Measurements from ENCODE around the gene INPP1. TPM values are rescaled to one million over a fixed set of nuclear protein-coding genes. Genes with fewer than 3 reads are reported as not detected.

INPP1 gene
- total and polyA plus RNA-seq, 2 donors = 18.9 to 36.4 TPM

- peak in 8 of 9 donors; percentile 50 to 85 (median 55) for DNase-seq (ENCODE audit: low read depth in 6 of 9, low spot score in 9 of 9)
- Histone ChIP-seq H3K27me3 (ENCODE audit: control insufficient read depth in 2 of 2, insufficient read depth in 1 of 2, low read length in 1 of 2) (no peaks in the 10 kb centered on the region), H3K4me3 (ENCODE audit: low read length in 2 of 2) (no peak overlapping the region), H3K9me3 (ENCODE audit: control insufficient read depth in 2 of 2, insufficient read depth in 1 of 2, low read length in 1 of 2) (no peaks in the 10 kb centered on the region), H3K36me3 (ENCODE audit: control insufficient read depth in 2 of 2, insufficient read depth in 2 of 2, low read length in 1 of 2) (no peaks in the 10 kb centered on the region), H3K4me1 (ENCODE audit: control insufficient read depth in 2 of 2, insufficient read depth in 2 of 2, low read length in 2 of 2) (peaks cover 0 to 3% of the 10 kb centered on the region in 2 donors), H3K27ac (ENCODE audit: low read depth in 1 of 2, low read length in 1 of 2) (no peak overlapping the region)
- WGBS = 79% methylated on average over 1 of the region's 1 CpG
Observed at GRCh38 chr2:190382851-190383250, 39.5 kb downstream of the INPP1 start.

- WGBS = 97% methylated on average over 3 of the region's 3 CpGs
- Histone ChIP-seq H3K27me3 (ENCODE audit: control insufficient read depth in 2 of 2, insufficient read depth in 1 of 2, low read length in 1 of 2) (no peaks in the 10 kb centered on the region), H3K27ac (ENCODE audit: low read depth in 1 of 2, low read length in 1 of 2) (no peak overlapping the region), H3K4me3 (ENCODE audit: low read length in 2 of 2) (no peak overlapping the region), H3K36me3 (ENCODE audit: control insufficient read depth in 2 of 2, insufficient read depth in 2 of 2, low read length in 1 of 2) (no peaks in the 10 kb centered on the region), H3K4me1 (ENCODE audit: control insufficient read depth in 2 of 2, insufficient read depth in 2 of 2, low read length in 2 of 2) (peaks cover 0 to 3% of the 10 kb centered on the region in 2 donors), H3K9me3 (ENCODE audit: control insufficient read depth in 2 of 2, insufficient read depth in 1 of 2, low read length in 1 of 2) (no peaks in the 10 kb centered on the region)
- no peak for DNase-seq (ENCODE audit: low read depth in 6 of 9, low spot score in 9 of 9)
Observed at GRCh38 chr2:190387422-190387821, 44.0 kb downstream of the INPP1 start.

- WGBS = 96% methylated on average over 2 of the region's 2 CpGs
- H3K9me3 ChIP-seq (ENCODE audit: control insufficient read depth in 2 of 2, insufficient read depth in 1 of 2, low read length in 1 of 2) = no peaks in the 10 kb centered on the region
Observed at GRCh38 chr2:190396271-190396670, 52.9 kb downstream of the INPP1 start.

GRCh38 chr2:190402986-190403603 lies 59.7 kb downstream of the INPP1 start:
- Histone ChIP-seq H3K4me1 (ENCODE audit: control insufficient read depth in 2 of 2, insufficient read depth in 2 of 2, low read length in 2 of 2) (peaks cover 10 to 15% of the 10 kb centered on the region in 2 donors), H3K27ac (ENCODE audit: low read depth in 1 of 2, low read length in 1 of 2) (no peak overlapping the region), H3K36me3 (ENCODE audit: control insufficient read depth in 2 of 2, insufficient read depth in 2 of 2, low read length in 1 of 2) (no peaks in the 10 kb centered on the region), H3K9me3 (ENCODE audit: control insufficient read depth in 2 of 2, insufficient read depth in 1 of 2, low read length in 1 of 2) (peaks cover 0 to 3% of the 10 kb centered on the region in 2 donors), H3K27me3 (ENCODE audit: control insufficient read depth in 2 of 2, insufficient read depth in 1 of 2, low read length in 1 of 2) (no peaks in the 10 kb centered on the region), H3K4me3 (ENCODE audit: low read length in 2 of 2) (no peak overlapping the region)
- DNase-seq (ENCODE audit: low read depth in 6 of 9, low spot score in 9 of 9) = no peak
- 64% methylated on average over 5 of the region's 5 CpGs for WGBS

More at GRCh38 chr2:190396271-190396670, 52.9 kb downstream of the INPP1 start:
- H3K4me3 ChIP-seq (ENCODE audit: low read length in 2 of 2) = no peak overlapping the region
- H3K36me3 ChIP-seq (ENCODE audit: control insufficient read depth in 2 of 2, insufficient read depth in 2 of 2, low read length in 1 of 2) = no peaks in the 10 kb centered on the region
- no peaks in the 10 kb centered on the region for H3K27me3 ChIP-seq (ENCODE audit: control insufficient read depth in 2 of 2, insufficient read depth in 1 of 2, low read length in 1 of 2)
- no peaks in the 10 kb centered on the region for H3K4me1 ChIP-seq (ENCODE audit: control insufficient read depth in 2 of 2, insufficient read depth in 2 of 2, low read length in 2 of 2)
- DNase-seq (ENCODE audit: low read depth in 6 of 9, low spot score in 9 of 9) = no peak
- no peak overlapping the region for H3K27ac ChIP-seq (ENCODE audit: low read depth in 1 of 2, low read length in 1 of 2)

GRCh38 chr2:190404487-190404886 lies 61.1 kb downstream of the INPP1 start:
- peaks cover 0 to 3% of the 10 kb centered on the region in 2 donors for H3K9me3 ChIP-seq (ENCODE audit: control insufficient read depth in 2 of 2, insufficient read depth in 1 of 2, low read length in 1 of 2)
- H3K36me3 ChIP-seq (ENCODE audit: control insufficient read depth in 2 of 2, insufficient read depth in 2 of 2, low read length in 1 of 2) = no peaks in the 10 kb centered on the region
- no peak for DNase-seq (ENCODE audit: low read depth in 6 of 9, low spot score in 9 of 9)
- H3K4me3 ChIP-seq (ENCODE audit: low read length in 2 of 2) = no peak overlapping the region
- no peak overlapping the region for H3K27ac ChIP-seq (ENCODE audit: low read depth in 1 of 2, low read length in 1 of 2)
- H3K27me3 ChIP-seq (ENCODE audit: control insufficient read depth in 2 of 2, insufficient read depth in 1 of 2, low read length in 1 of 2) = no peaks in the 10 kb centered on the region
- peaks cover 10 to 21% of the 10 kb centered on the region in 2 donors for H3K4me1 ChIP-seq (ENCODE audit: control insufficient read depth in 2 of 2, insufficient read depth in 2 of 2, low read length in 2 of 2)

GRCh38 chr2:190405070-190405469 lies 61.7 kb downstream of the INPP1 start:
- no peaks in the 10 kb centered on the region for H3K36me3 ChIP-seq (ENCODE audit: control insufficient read depth in 2 of 2, insufficient read depth in 2 of 2, low read length in 1 of 2)
- no peak for DNase-seq (ENCODE audit: low read depth in 6 of 9, low spot score in 9 of 9)
- WGBS = over 99% methylated on average over 3 of the region's 3 CpGs

GRCh38 chr2:190405995-190406394 lies 62.6 kb downstream of the INPP1 start:
- 98% methylated on average over 3 of the region's 3 CpGs for WGBS
- no peak overlapping the region for H3K27ac ChIP-seq (ENCODE audit: low read depth in 1 of 2, low read length in 1 of 2)
- H3K27me3 ChIP-seq (ENCODE audit: control insufficient read depth in 2 of 2, insufficient read depth in 1 of 2, low read length in 1 of 2) = no peaks in the 10 kb centered on the region
- DNase-seq (ENCODE audit: low read depth in 6 of 9, low spot score in 9 of 9) = no peak
- peaks cover 10 to 25% of the 10 kb centered on the region in 2 donors for H3K4me1 ChIP-seq (ENCODE audit: control insufficient read depth in 2 of 2, insufficient read depth in 2 of 2, low read length in 2 of 2)
- no peaks in the 10 kb centered on the region for H3K36me3 ChIP-seq (ENCODE audit: control insufficient read depth in 2 of 2, insufficient read depth in 2 of 2, low read length in 1 of 2)
- H3K9me3 ChIP-seq (ENCODE audit: control insufficient read depth in 2 of 2, insufficient read depth in 1 of 2, low read length in 1 of 2) = peaks cover 0 to 3% of the 10 kb centered on the region in 2 donors
- H3K4me3 ChIP-seq (ENCODE audit: low read length in 2 of 2) = no peak overlapping the region

More at GRCh38 chr2:190405070-190405469, 61.7 kb downstream of the INPP1 start:
- Histone ChIP-seq H3K27me3 (ENCODE audit: control insufficient read depth in 2 of 2, insufficient read depth in 1 of 2, low read length in 1 of 2) (no peaks in the 10 kb centered on the region), H3K4me1 (ENCODE audit: control insufficient read depth in 2 of 2, insufficient read depth in 2 of 2, low read length in 2 of 2) (peaks cover 10 to 25% of the 10 kb centered on the region in 2 donors), H3K9me3 (ENCODE audit: control insufficient read depth in 2 of 2, insufficient read depth in 1 of 2, low read length in 1 of 2) (peaks cover 0 to 3% of the 10 kb centered on the region in 2 donors), H3K27ac (ENCODE audit: low read depth in 1 of 2, low read length in 1 of 2) (no peak overlapping the region), H3K4me3 (ENCODE audit: low read length in 2 of 2) (no peak overlapping the region)

- H3K36me3 ChIP-seq (ENCODE audit: control insufficient read depth in 2 of 2, insufficient read depth in 2 of 2, low read length in 1 of 2) = no peaks in the 10 kb centered on the region
- H3K27ac ChIP-seq (ENCODE audit: low read depth in 1 of 2, low read length in 1 of 2) = peak overlapping the region; percentile 87 to 98
- DNase-seq (ENCODE audit: low read depth in 6 of 9, low spot score in 9 of 9) = no peak
- whole genome bisulfite sequencing = 88% methylated on average over 4 of the region's 4 CpGs
- H3K4me3 ChIP-seq (ENCODE audit: low read length in 2 of 2) = no peak overlapping the region
- peaks cover 10 to 25% of the 10 kb centered on the region in 2 donors for H3K4me1 ChIP-seq (ENCODE audit: control insufficient read depth in 2 of 2, insufficient read depth in 2 of 2, low read length in 2 of 2)
- no peaks in the 10 kb centered on the region for H3K27me3 ChIP-seq (ENCODE audit: control insufficient read depth in 2 of 2, insufficient read depth in 1 of 2, low read length in 1 of 2)
- H3K9me3 ChIP-seq (ENCODE audit: control insufficient read depth in 2 of 2, insufficient read depth in 1 of 2, low read length in 1 of 2) = peaks cover 0 to 3% of the 10 kb centered on the region in 2 donors
Observed at GRCh38 chr2:190406805-190407204, 63.4 kb downstream of the INPP1 start.

GRCh38 chr2:190407246-190407661 lies 63.9 kb downstream of the INPP1 start:
- peak overlapping the region; percentile 87 to 98 for H3K27ac ChIP-seq (ENCODE audit: low read depth in 1 of 2, low read length in 1 of 2)
- peaks cover 10 to 25% of the 10 kb centered on the region in 2 donors for H3K4me1 ChIP-seq (ENCODE audit: control insufficient read depth in 2 of 2, insufficient read depth in 2 of 2, low read length in 2 of 2)
- WGBS = 33% methylated on average over 11 of the region's 11 CpGs
- H3K36me3 ChIP-seq (ENCODE audit: control insufficient read depth in 2 of 2, insufficient read depth in 2 of 2, low read length in 1 of 2) = no peaks in the 10 kb centered on the region
- H3K27me3 ChIP-seq (ENCODE audit: control insufficient read depth in 2 of 2, insufficient read depth in 1 of 2, low read length in 1 of 2) = no peaks in the 10 kb centered on the region
- H3K4me3 ChIP-seq (ENCODE audit: low read length in 2 of 2) = peak overlapping the region; percentile 63 to 84
- DNase-seq (ENCODE audit: low read depth in 6 of 9, low spot score in 9 of 9) = peak in 5 of 9 donors; percentile 15 to 68 (median 50)
- H3K9me3 ChIP-seq (ENCODE audit: control insufficient read depth in 2 of 2, insufficient read depth in 1 of 2, low read length in 1 of 2) = peaks cover 0 to 3% of the 10 kb centered on the region in 2 donors

All from thymus (tissue), 11 donors.